Adrenal gland (tissue), 12 donors: ENCODE data around the gene EML1. TPM values are rescaled to one million over a fixed set of nuclear protein-coding genes. Genes with fewer than 3 reads are reported as not detected.
A peak's percentile ranks its signal among the peaks of the same experiment; 100 is the strongest.

Experiments
- DNase-seq, 7 donors: peaks; one replicate each; pipeline ENCODE4 v3.0.0-alpha.2; 2019 to 2020
- H3K27ac ChIP-seq, 5 donors: fragments of 200-600 bp; sonication (generic) in 4 of 5; 1 replicate in 3 of 5; 2 replicates in 2 of 5; pipeline versions ENCODE4 v1.5.1 to v1.8.0; 2016 to 2020; ENCODE audit warnings: mild to moderate bottlenecking in 1 of 5
- H3K27me3 ChIP-seq: fragments of 200-600 bp; 2 replicates; pipeline ENCODE4 v1.8.0; 2021
- H3K36me3 ChIP-seq, 2 donors: fragments of 200-600 bp; replicated peaks in 1 of 2; 1 replicate in 1 of 2; 2 replicates in 1 of 2; pipeline versions ENCODE4 v1.5.1 to v1.8.0; 2018 to 2022
- H3K4me1 ChIP-seq, 2 donors: fragments of 200-600 bp; replicated peaks in 1 of 2; 1 replicate in 1 of 2; 2 replicates in 1 of 2; pipeline versions ENCODE4 v1.5.1 to v1.8.0; 2018 to 2021
- H3K4me3 ChIP-seq, 4 donors: fragments of 200-600 bp; sonication (generic) in 3 of 4; one replicate each; pipeline ENCODE4 v1.5.1; 2016 to 2018
- H3K9me3 ChIP-seq, 3 donors: fragments of 200-600 bp; sonication (generic) in 1 of 3; replicated peaks in 1 of 3; 1 replicate in 2 of 3; 2 replicates in 1 of 3; pipeline versions ENCODE4 v1.5.1 to v1.8.0; 2016 to 2021
- CTCF ChIP-seq, 6 experiments: fragments of 450-650 bp in 4 of 6; fragments of 200-600 bp in 2 of 6; sonication (generic) in 1 of 6; IDR thresholded peaks; 1 replicate in 5 of 6; 2 replicates in 1 of 6; pipeline versions ENCODE4 v1.5.1 to v1.8.0; 2016 to 2021; ENCODE audit warnings: antibody characterized with exemption in 6 of 6, mild to moderate bottlenecking in 2 of 6, moderate library complexity in 1 of 6
- POLR2A ChIP-seq, 2 donors: fragments of 450-650 bp; IDR thresholded peaks; one replicate each; pipeline ENCODE4 v1.6.1; 2017; ENCODE audit warnings: antibody characterized with exemption in 2 of 2, mild to moderate bottlenecking in 2 of 2, moderate library complexity in 1 of 2
- WGBS, 4 donors: extraction: QIAGEN DNeasy Blood & Tissue Kit in 2 of 4; methylation state at CpG; one replicate each; pipeline versions ENCODE4 v1.1.5 to v1.1.7; 2013 to 2017; 5-methylcytosine and 5-hydroxymethylcytosine counted together
- intact Hi-C, 2 donors: fragments of 100-400 bp; cut with DNase I; formaldehyde crosslinking; loops; one replicate each; pipeline versions ENCODE4 v1.14.1 to v1.15.0; 2022 to 2023
- polyA plus RNA-seq, 3 donors: library from polyadenylated mRNA; stranded (reverse); fragments of 200-250 nt in 2 of 3; fragments of 350-450 nt in 1 of 3; fragmentation: Illumina TruSeq in 1 of 3; extraction: RNeasy Lipid Tissue Mini Kit (QIAGEN cat#74804) in 1 of 3; gene quantifications; one replicate each; pipeline ENCODE4 v1.2.3, GENCODE V29; 2013 to 2014
- total RNA-seq, 9 donors: library from RNA; depleted of rRNA in 4 of 9; stranded (reverse); fragments of >200 nt in 4 of 9; fragments of 120-200 nt in 1 of 9; fragmentation: NEBNext Ultra II Directional in 1 of 9; extraction: Animal tissue kit (Norgen Biotek cat#: 25700) in 1 of 9; gene quantifications; one replicate each; pipeline versions ENCODE4 v1.1.0 to v1.2.4, GENCODE V29; 2013 to 2023
- donor health status: healthy with polysubstance abuse.
- donor health status: Bipolar disorder and iron deficiency.
- donor health status: DM: yes; HTN: yes; CAD: no.
- donor health status: DM: no; HTN: no; CAD: no.
- donor health status: DM: no; HTN: no; CAD: no.
- donor health status: DM: yes; HTN: yes; CAD: no.

The EML1 gene
- total and polyA plus RNA-seq, 12 donors, result 5.5 to 59.5 (median 16.2) TPM

- Histone ChIP-seq H3K9me3 (no peaks in the 10 kb centered on the region), H3K4me1 (peaks cover 0 to 10% of the 10 kb centered on the region in 2 donors), H3K27ac (no peak overlapping the region), H3K36me3 (no peaks in the 10 kb centered on the region), H3K4me3 (no peak overlapping the region), H3K27me3 (no peaks in the 10 kb centered on the region)
- peak in 1 of 7 donors; percentile 72 for DNase-seq
- WGBS, 4 donors, result 86 to 97% (median 91%) methylated on average over 8 of the region's 8 CpGs
- TF ChIP-seq POLR2A (IDR thresholded peaks at IDR 0.05) (no peak), CTCF (IDR thresholded peaks at IDR 0.05) (no peak)
- intact Hi-C loops, result no loop called here
These were observed 46.5 kb downstream of the EML1 start for GRCh38 chr14:99839696-99840095.

DNA sequence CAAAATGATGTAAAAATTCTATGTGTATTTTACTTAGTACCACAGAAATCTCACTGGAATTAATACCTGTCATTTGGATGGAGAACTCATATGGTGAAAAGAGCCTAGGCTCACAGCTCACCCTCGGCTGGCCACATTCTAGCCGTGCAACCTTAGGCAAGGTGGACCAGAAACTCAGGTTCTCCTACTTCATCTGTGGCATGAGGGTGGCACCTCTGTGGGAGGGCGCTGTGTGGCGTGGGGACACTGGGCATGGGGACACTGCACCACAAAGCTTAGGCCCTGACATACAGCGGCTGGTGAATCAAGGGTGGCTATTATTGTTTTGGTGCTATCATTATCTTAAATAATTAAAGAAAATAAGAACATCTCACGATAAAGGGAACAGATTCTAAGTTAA is 47.1 kb downstream of the EML1 start:
- H3K9me3 ChIP-seq, result no peaks in the 10 kb centered on the region
- no peaks in the 10 kb centered on the region for H3K27me3 ChIP-seq
- no peaks in the 10 kb centered on the region for H3K36me3 ChIP-seq
- no peak for DNase-seq
- 91 to 97% (median 93%) methylated on average over 6 of the region's 6 CpGs for WGBS, 4 donors
- no peak overlapping the region for H3K4me3 ChIP-seq
- H3K27ac ChIP-seq, result no peak overlapping the region
- peaks cover 0 to 10% of the 10 kb centered on the region in 2 donors for H3K4me1 ChIP-seq
- intact Hi-C loops, result no loop called here
- TF ChIP-seq POLR2A (IDR thresholded peaks at IDR 0.05) (no peak), CTCF (IDR thresholded peaks at IDR 0.05) (no peak)

DNA sequence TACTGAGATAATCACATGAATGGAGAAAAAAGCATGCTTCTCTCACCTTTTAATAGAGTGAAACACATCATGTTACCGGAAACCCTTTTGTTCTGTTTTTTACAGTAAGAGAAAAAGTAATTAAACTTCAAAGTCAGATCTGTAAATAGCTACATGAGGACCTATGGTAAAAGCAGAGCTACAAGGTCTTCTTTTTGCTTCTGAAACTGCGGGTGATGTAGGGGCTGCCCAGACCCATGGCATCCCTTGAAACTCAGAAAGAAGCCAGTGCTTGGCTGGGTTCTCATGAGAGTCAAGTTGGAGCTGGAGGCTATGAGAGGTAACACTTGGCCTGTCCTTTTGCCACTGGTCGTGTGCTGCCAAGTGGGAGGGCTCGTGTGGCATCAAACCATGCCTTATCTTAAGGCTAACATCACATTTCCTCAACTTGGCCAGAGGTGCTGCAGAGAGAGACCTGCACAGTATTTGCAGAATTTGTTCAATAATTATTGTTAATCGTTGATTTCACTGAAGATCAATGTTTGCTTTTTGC is 47.6 kb downstream of the EML1 start:
- H3K27ac ChIP-seq, result no peak overlapping the region
- no peak overlapping the region for H3K4me3 ChIP-seq
- no peaks in the 10 kb centered on the region for H3K36me3 ChIP-seq
- WGBS, 4 donors, result 68 to 82% (median 75%) methylated on average over 4 to 5 of the region's 5 CpGs
- intact Hi-C loops, result no loop called here
- no peak for TF ChIP-seq POLR2A (IDR thresholded peaks at IDR 0.05)
- TF ChIP-seq CTCF (IDR thresholded peaks at IDR 0.05), result no peak
- peaks cover 0 to 10% of the 10 kb centered on the region in 2 donors for H3K4me1 ChIP-seq
- DNase-seq, result no peak
- no peaks in the 10 kb centered on the region for H3K27me3 ChIP-seq
- H3K9me3 ChIP-seq, result no peaks in the 10 kb centered on the region

GRCh38 chr14:99841436-99842071 is 48.3 kb downstream of the EML1 start:
- Histone ChIP-seq H3K27ac (no peak overlapping the region), H3K9me3 (no peaks in the 10 kb centered on the region), H3K27me3 (no peaks in the 10 kb centered on the region), H3K4me1 (peaks cover 0 to 10% of the 10 kb centered on the region in 2 donors), H3K4me3 (no peak overlapping the region), H3K36me3 (no peaks in the 10 kb centered on the region)
- WGBS, 4 donors, result 78 to 83% (median 80%) methylated on average over 8 to 9 of the region's 9 CpGs
- TF ChIP-seq POLR2A (IDR thresholded peaks at IDR 0.05), result no peak
- no peak for TF ChIP-seq CTCF (IDR thresholded peaks at IDR 0.05)
- intact Hi-C loops, result no loop called here
- DNase-seq, result no peak
